Cardiac muscle cell (in vitro differentiated cells and primary cell): ENCODE data around the gene KLHL28. TPM values are rescaled to one million over a fixed set of nuclear protein-coding genes. Genes with fewer than 3 reads are reported as not detected.

Experiments used
- DNase-seq, 2 donors: peaks; one replicate each; pipeline versions ENCODE4 v3.0.0 to v3.0.0-alpha.2; 2010 to 2017; ENCODE audit warnings: low read depth in 1 of 2, low spot score in 1 of 2
- H3K27ac ChIP-seq: fragments of 200-600 bp; sonication (generic); 2 replicates; pipeline ENCODE4 v1.5.1; 2016
- H3K27me3 ChIP-seq: fragments of 200-600 bp; sonication (generic); 2 replicates; pipeline ENCODE4 v1.6.0; 2016; ENCODE audit warnings: control low read depth
- H3K36me3 ChIP-seq: fragments of 200-600 bp; sonication (generic); 2 replicates; pipeline ENCODE4 v1.5.1; 2016; ENCODE audit warnings: control low read depth
- H3K4me1 ChIP-seq: fragments of 200-600 bp; sonication (generic); 2 replicates; pipeline ENCODE4 v1.8.1; 2017; ENCODE audit warnings: low read depth, mild to moderate bottlenecking, mixed run types
- H3K4me3 ChIP-seq: fragments of 200-600 bp; sonication (generic); 2 replicates; pipeline ENCODE4 v1.5.1; 2016; ENCODE audit warnings: mild to moderate bottlenecking
- H3K9me3 ChIP-seq: fragments of 200-600 bp; sonication (generic); 2 replicates; pipeline ENCODE4 v1.5.1; 2017; ENCODE audit warnings: low read depth, mild to moderate bottlenecking, control low read depth
- CTCF ChIP-seq: IDR thresholded peaks from 2 replicates; pipeline ENCODE4 v1.5.1; 2012; ENCODE audit warnings: low read depth, mild to moderate bottlenecking, low read length
- polyA plus RNA-seq: library from polyadenylated mRNA; unstranded; fragments of >200 nt; fragmentation: Nextera tagmentation; extraction: Ambion mirVana; gene quantifications from 2 replicates; pipeline ENCODE4 v1.2.1, GENCODE V29; 2016
- total RNA-seq: library from RNA; depleted of rRNA; stranded (reverse); fragments of >200 nt; gene quantifications from 2 replicates; pipeline ENCODE4 v1.2.3, GENCODE V29; 2016

KLHL28 gene
- total and polyA plus RNA-seq, 2 experiments from 2014 or later, result 8.8 to 12.9 TPM

GRCh38 chr14:44914849-44915248 lies 46.9 kb downstream of the KLHL28 start:
- peak overlapping the region; percentile 62 for H3K27ac ChIP-seq
- no peak overlapping the region for H3K4me3 ChIP-seq
- no peaks in the 10 kb centered on the region for H3K27me3 ChIP-seq
- TF ChIP-seq CTCF, result no peak
- no peaks in the 10 kb centered on the region for H3K36me3 ChIP-seq
- no peaks in the 10 kb centered on the region for H3K4me1 ChIP-seq
- peak; percentile 51 to 72 for DNase-seq
- H3K9me3 ChIP-seq, result no peaks in the 10 kb centered on the region

- H3K9me3 ChIP-seq, result no peaks in the 10 kb centered on the region
- no peak overlapping the region for H3K4me3 ChIP-seq
- peak in 1 of 2 donors; percentile 6 for DNase-seq
- H3K4me1 ChIP-seq, result no peaks in the 10 kb centered on the region
- no peak for TF ChIP-seq CTCF
- no peaks in the 10 kb centered on the region for H3K36me3 ChIP-seq
- no peaks in the 10 kb centered on the region for H3K27me3 ChIP-seq
- H3K27ac ChIP-seq, result no peak overlapping the region
Measured at GRCh38 chr14:44912041-44912869, 49.5 kb downstream of the KLHL28 start.

GRCh38 chr14:44910821-44911220 lies 50.9 kb downstream of the KLHL28 start:
- Histone ChIP-seq H3K27ac (no peak overlapping the region), H3K9me3 (no peaks in the 10 kb centered on the region), H3K36me3 (no peaks in the 10 kb centered on the region), H3K27me3 (no peaks in the 10 kb centered on the region), H3K4me1 (no peaks in the 10 kb centered on the region), H3K4me3 (no peak overlapping the region)
- TF ChIP-seq CTCF, result no peak
- no peak for DNase-seq

GRCh38 chr14:44901696-44902095 lies 60.1 kb downstream of the KLHL28 start:
- Histone ChIP-seq H3K4me3 (no peak overlapping the region), H3K27ac (no peak overlapping the region)
- no peak for TF ChIP-seq CTCF

GRCh38 chr14:44898551-44898950 lies 63.2 kb downstream of the KLHL28 start:
- DNase-seq, result no peak
- Histone ChIP-seq H3K9me3 (no peaks in the 10 kb centered on the region), H3K27ac (no peak overlapping the region), H3K4me3 (peak overlapping the region; percentile 69), H3K4me1 (peaks cover 6% of the 10 kb centered on the region), H3K27me3 (no peaks in the 10 kb centered on the region), H3K36me3 (no peaks in the 10 kb centered on the region)
- TF ChIP-seq CTCF, result no peak

More at GRCh38 chr14:44901696-44902095, 60.1 kb downstream of the KLHL28 start:
- peaks cover 6% of the 10 kb centered on the region for H3K4me1 ChIP-seq
- H3K36me3 ChIP-seq, result peaks cover 9% of the 10 kb centered on the region
- H3K9me3 ChIP-seq, result no peaks in the 10 kb centered on the region
- no peak for DNase-seq
- no peaks in the 10 kb centered on the region for H3K27me3 ChIP-seq
